HG03520 (cell line): ENCODE results near the gene ATP1A3.
A peak's percentile ranks its signal among the peaks of the same experiment; 100 is the strongest.
"Not testable (repeated sequence)": the region's sequence is repeated elsewhere in the genome, so short reads cannot be mapped to it uniquely, and the experiment has no call there.

Source experiments
- ATAC-seq: cut with Tn5 transposase; IDR thresholded peaks from one replicate; pipeline ENCODE4 v1.9.1; 2021; ENCODE audit warnings: mild to moderate bottlenecking, moderate library complexity; ENCODE audit not compliant: unreplicated experiment

The ATP1A3 gene

DNA sequence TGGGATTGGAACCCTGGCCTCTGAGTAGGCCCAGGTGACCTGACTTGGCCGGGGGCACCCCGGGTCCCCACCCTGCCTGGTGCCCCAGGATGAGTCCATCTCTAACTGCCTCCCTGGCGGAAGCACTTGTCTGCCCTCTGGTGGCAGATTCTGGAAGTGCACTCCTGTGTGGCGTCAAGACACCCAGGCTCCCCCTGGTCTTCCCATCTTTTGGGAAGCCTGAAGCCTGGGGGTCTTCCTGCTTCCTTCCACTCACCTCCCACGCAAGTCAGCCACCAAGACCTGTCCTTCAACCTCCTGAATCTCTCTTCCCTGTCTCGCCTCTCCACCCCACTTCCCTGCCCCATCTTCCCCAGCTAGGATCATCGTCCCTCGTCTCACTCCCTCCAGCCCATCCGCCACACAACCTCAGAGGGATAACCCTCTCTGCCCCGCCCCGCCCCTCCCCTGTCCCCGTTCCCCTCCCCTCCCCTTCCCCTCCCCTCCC is 42.3 kb downstream of the ATP1A3 start:
- no peak for ATAC-seq

DNA sequence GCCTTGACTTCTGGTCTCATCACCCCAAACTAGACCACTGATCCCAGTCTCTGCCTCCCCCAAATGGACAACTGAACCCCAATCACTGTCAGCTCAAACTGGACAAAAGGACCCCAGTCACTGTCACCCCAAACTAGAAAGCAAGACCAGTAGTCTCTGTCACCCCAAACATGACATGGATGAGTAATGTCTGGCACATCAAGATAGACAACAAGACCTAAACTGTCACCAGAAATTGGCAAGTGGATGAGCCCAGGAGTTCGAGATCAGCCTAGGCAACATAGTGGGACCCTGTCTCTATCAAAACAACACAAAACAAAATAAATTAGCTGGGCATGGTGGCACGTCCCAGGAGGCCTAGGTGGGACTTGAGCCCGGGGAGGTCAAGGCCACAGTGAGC is 46.9 kb downstream of the ATP1A3 start:
- ATAC-seq, result no peak

GRCh38 chr19:41945135-41945766 is 48.8 kb downstream of the ATP1A3 start:
- ATAC-seq, result peak; percentile 70

DNA sequence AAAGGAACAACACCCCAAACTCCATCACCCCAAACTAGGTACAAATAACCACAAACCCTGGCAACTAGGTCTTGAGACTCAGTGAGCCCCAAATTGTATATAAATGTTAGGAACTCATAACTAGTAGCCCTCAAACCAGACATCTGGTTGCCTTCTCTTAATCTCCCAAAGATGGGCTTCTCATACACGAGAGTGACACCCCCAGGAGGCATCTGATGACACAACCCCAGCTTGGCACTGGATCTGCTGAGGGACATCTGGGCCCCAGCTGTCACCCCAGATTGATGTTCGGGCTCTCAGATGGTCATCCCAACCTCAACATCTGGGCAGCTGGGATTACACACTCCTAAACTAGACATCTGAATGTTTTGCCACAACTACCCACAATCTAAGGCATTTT is 49.7 kb downstream of the ATP1A3 start:
- no peak for ATAC-seq

DNA sequence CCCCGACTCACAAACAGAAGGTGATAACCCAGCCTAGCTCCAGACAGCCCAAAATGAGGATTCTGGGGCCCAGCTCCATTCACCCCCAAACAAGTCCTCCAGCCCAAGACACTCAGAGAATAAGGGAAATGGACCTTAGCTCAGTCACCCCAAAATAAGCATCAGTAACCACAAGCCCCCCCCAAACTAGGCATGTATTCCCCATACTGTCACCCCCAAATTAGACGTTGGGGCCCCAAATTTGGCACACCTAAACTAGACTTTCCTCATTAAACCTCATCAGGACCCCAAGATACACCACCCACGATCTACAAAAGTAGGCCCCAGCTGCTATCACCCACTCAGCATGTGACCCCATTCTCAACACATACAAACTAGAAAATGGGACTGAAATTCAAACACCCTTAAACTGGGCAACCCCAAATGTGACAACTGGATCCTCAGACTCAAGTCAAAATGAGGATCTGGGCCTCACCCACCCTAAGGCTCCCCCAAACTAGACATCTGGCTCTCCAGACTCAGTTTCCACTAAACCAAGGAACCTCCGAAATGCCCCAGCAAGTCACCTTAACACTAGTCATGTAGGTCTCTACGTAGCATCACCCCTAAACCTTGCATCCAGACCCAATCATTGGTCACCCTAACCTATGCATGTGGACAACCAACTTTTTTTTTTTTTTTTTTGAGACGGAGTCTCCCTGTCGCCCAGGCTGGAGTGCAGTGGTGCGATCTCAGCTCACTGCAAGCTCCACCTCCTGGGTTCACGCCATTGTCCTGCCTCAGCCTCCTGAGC is 52.4 kb downstream of the ATP1A3 start:
- no peak for ATAC-seq

- no peak for ATAC-seq
Observed at GRCh38 chr19:41940731-41941409, 53.2 kb downstream of the ATP1A3 start.

DNA sequence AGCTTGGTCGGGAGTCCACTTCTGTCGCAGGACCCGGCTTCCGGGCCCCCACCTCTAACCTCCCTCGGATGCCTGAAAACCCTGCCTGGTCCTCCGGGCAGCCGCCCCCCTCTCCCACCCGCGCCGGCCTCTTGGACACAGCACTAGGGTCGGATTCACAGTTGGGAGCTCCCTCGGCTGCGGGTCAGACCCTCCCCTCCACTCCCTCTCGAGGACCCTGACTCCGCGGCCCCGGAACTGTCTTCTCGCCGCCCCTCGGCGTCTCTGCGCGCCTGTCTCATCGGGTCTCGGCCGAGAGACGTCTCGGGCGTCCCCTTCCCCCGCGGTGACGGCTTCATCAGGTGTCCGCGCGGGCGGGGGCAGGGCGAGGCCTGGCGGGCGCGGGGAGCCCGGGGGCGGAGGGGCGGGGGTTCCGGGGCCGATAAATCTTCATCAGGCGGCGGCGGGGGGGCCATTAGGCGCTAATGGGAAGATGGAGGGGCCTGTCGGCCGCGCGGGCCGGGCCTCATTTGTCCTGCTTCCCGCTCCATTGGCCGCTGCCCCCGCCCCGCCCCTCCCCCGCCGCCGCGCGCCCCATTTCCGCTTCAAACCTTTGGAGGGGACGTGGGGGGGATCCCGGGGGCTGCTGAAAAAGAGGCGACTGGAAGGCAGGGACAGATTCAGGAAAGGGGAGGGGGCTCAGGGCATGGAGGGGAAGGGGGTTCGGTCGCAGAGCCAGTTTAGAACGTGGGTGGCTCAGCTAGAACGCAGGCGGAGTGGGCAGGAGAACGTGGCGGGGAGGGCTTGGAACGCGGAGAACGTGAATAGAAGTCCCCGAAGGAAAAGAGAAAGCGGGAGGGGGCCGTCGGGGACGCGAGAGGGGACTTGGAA is 53.9 kb downstream of the ATP1A3 start:
- ATAC-seq, result no peak

GRCh38 chr19:41939209-41939608 is 54.8 kb downstream of the ATP1A3 start:
- not testable (repeated sequence) for ATAC-seq

GRCh38 chr19:41937525-41938468 is 56.2 kb downstream of the ATP1A3 start:
- no peak for ATAC-seq

- no peak for ATAC-seq
Observed at GRCh38 chr19:41936961-41937360, 57.1 kb downstream of the ATP1A3 start.

GRCh38 chr19:41936416-41936850 is 57.6 kb downstream of the ATP1A3 start:
- ATAC-seq, result no peak

DNA sequence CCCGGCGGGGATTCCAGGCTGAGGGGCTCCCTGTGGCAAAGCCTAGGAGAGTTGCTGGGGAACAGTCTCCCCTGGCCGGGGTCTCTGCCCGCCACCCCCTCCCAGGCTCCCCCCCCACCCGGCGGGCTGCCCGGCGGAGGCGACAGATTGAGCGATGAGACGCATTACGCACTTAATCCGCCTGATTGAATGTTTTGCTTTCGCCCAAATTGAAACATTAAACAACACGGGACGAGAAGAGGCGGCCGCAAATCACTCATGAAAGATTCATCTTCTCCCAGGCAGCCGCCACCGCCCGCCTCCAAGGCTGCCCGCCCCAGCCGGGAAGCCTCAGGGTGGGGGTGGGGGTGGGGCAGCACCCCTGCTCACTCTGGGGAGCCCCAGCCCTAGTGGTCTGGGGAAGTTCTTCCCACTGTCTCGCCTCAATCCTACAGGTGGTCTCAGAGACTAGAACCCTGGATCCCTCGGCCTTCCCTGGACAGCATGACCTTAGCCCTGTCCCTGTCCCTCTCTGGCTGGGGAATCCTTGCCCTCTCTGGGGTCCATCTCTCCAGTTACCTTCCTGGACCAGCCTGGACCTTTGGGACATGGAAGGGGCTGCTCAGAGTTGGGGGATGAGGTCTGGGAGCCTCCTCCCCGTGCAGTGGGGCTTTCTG is 58.1 kb downstream of the ATP1A3 start:
- no peak for ATAC-seq

- ATAC-seq, result peak; percentile 68
Observed at GRCh38 chr19:41934849-41935374, 59.1 kb downstream of the ATP1A3 start.

- no peak for ATAC-seq
Observed at GRCh38 chr19:41933693-41934426, 60.2 kb downstream of the ATP1A3 start.

- ATAC-seq, result no peak
Observed at GRCh38 chr19:41932720-41933332, 61.2 kb downstream of the ATP1A3 start.

DNA sequence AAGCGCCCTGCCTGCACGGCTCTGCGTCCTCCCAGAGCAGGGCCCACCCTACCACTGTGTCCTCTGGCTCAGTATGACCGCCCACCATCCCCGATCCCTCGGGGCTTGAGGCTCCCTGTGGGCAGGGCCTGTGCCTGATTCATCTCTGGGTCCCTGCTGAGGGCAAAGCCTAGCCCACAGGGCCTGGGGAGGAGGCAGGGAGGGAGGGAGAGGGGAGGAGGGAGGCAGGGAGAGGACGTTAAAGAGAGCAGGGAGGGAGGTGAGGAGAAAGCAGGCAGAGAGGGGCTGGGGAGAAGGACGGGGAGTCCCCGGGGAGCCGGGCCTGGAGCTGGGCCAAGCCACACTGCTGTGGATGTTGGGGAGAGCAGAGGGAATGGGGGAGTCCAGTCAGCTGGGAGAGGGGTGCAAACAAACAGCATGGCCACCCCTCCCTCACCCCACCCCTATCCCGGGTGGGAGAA is 61.7 kb downstream of the ATP1A3 start:
- no peak for ATAC-seq

GRCh38 chr19:41930926-41931592 is 63.0 kb downstream of the ATP1A3 start:
- ATAC-seq, result no peak
